ENCODE results near the gene OVOL3. TPM values are rescaled to one million over a fixed set of nuclear protein-coding genes. Genes with fewer than 3 reads are reported as not detected.

The OVOL3 gene
- total and polyA plus RNA-seq, 4 donors = not detected

DNA sequence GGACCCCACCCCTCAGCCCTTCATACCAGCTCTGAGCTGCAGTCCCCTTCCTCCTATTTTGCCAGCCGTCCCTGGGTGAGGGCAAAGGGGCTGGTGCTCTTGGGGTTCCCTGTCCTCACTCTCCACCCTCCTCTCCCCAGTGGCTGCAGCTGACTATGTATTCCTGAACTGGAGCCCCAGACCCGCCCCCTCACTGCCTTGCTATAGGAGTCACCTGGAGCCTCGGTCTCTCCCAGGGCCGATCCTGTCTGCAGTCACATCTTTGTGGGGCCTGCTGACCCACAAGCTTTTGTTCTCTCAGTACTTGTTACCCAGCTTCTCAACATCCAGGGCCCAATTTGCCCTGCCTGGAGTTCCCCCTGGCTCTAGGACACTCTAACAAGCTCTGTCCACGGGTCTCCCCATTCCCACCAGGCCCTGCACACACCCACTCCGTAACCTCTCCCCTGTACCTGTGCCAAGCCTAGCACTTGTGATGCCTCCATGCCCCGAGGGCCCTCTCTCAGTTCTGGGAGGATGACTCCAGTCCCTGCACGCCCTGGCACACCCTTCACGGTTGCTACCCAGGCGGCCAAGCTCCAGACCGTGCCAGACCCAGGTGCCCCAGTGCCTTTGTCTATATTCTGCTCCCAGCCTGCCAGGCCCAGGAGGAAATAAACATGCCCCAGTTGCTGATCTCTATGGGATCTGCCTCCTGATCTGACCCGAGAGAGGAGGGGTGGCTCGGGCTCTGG lies 38.9 kb downstream of the OVOL3 start:
- Histone ChIP-seq H3K9me3 (ENCODE audit: control insufficient read depth in 4 of 4, low read length in 3 of 4) (no peaks in the 10 kb centered on the region), H3K27ac (ENCODE audit: low read depth in 1 of 2, low read length in 2 of 2) (no peak overlapping the region), H3K36me3 (ENCODE audit: control insufficient read depth in 4 of 4, insufficient read depth in 3 of 4, low read depth in 1 of 4, low read length in 3 of 4) (peaks cover 28 to 55% (median 39%) of the 10 kb centered on the region in 4 donors), H3K4me1 (ENCODE audit: control insufficient read depth in 4 of 4, insufficient read depth in 4 of 4, low read length in 3 of 4) (no peaks in the 10 kb centered on the region), H3K27me3 (ENCODE audit: control insufficient read depth in 4 of 4, insufficient read depth in 4 of 4, low read length in 3 of 4) (no peaks in the 10 kb centered on the region), H3K9ac (ENCODE audit: low read depth in 1 of 2, low read length in 2 of 2) (no peak overlapping the region), H3K4me3 (ENCODE audit: low read depth in 1 of 3, low read length in 3 of 3) (no peak overlapping the region)
- WGBS = 93% methylated on average over 13 of the region's 13 CpGs
- DNase-seq (ENCODE audit: low spot score) = no peak
- no peak for TF ChIP-seq ZBTB33 (IDR thresholded peaks at IDR 0.05)
- TF ChIP-seq, protein P1, sequence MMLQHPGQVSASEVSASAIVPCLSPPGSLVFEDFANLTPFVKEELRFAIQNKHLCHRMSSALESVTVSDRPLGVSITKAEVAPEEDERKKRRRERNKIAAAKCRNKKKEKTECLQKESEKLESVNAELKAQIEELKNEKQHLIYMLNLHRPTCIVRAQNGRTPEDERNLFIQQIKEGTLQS (IDR thresholded peaks at IDR 0.05) = no peak
- TF ChIP-seq FOXA2 (IDR thresholded peaks at IDR 0.05) = no peak
- no peak for TF ChIP-seq SP1 (IDR thresholded peaks at IDR 0.05)
- TF ChIP-seq HNF4G (IDR thresholded peaks at IDR 0.05) = no peak
- TF ChIP-seq EGR1 (IDR thresholded peaks at IDR 0.05; ENCODE audit: low read depth in 2 of 2) = no peak

GRCh38 chr19:36150586-36150985 lies 39.6 kb downstream of the OVOL3 start:
- 82% methylated on average over 5 of the region's 5 CpGs for WGBS
- H3K9me3 ChIP-seq (ENCODE audit: control insufficient read depth in 4 of 4, low read length in 3 of 4) = no peaks in the 10 kb centered on the region
- TF ChIP-seq HNF4G (IDR thresholded peaks at IDR 0.05) (no peak), EGR1 (IDR thresholded peaks at IDR 0.05; ENCODE audit: low read depth in 2 of 2) (no peak), RXRA (IDR thresholded peaks at IDR 0.05) (no peak), SP1 (IDR thresholded peaks at IDR 0.05) (no peak), HNF4A (conservative IDR thresholded peaks at IDR 0.05) (no peak), CTCF (IDR thresholded peaks at IDR 0.05; ENCODE audit: low read depth, low read length, missing input control) (no peak), FOXA1 (IDR thresholded peaks at IDR 0.05) (no peak), ZBTB33 (IDR thresholded peaks at IDR 0.05) (no peak), YY1 (IDR thresholded peaks at IDR 0.05) (no peak), RAD21 (IDR thresholded peaks at IDR 0.05) (no peak), TAF1 (conservative IDR thresholded peaks at IDR 0.05) (no peak), GABPA (IDR thresholded peaks at IDR 0.05 in 1 of 2, conservative IDR thresholded peaks at IDR 0.05 in 1 of 2) (no peak), NR2F2 (IDR thresholded peaks at IDR 0.05) (no peak), FOXA2 (IDR thresholded peaks at IDR 0.05) (no peak), JUND (IDR thresholded peaks at IDR 0.05) (no peak)
- TF ChIP-seq, protein P2, sequence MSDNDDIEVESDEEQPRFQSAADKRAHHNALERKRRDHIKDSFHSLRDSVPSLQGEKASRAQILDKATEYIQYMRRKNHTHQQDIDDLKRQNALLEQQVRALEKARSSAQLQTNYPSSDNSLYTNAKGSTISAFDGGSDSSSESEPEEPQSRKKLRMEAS (IDR thresholded peaks at IDR 0.05) = no peak
- TF ChIP-seq, protein P3, sequence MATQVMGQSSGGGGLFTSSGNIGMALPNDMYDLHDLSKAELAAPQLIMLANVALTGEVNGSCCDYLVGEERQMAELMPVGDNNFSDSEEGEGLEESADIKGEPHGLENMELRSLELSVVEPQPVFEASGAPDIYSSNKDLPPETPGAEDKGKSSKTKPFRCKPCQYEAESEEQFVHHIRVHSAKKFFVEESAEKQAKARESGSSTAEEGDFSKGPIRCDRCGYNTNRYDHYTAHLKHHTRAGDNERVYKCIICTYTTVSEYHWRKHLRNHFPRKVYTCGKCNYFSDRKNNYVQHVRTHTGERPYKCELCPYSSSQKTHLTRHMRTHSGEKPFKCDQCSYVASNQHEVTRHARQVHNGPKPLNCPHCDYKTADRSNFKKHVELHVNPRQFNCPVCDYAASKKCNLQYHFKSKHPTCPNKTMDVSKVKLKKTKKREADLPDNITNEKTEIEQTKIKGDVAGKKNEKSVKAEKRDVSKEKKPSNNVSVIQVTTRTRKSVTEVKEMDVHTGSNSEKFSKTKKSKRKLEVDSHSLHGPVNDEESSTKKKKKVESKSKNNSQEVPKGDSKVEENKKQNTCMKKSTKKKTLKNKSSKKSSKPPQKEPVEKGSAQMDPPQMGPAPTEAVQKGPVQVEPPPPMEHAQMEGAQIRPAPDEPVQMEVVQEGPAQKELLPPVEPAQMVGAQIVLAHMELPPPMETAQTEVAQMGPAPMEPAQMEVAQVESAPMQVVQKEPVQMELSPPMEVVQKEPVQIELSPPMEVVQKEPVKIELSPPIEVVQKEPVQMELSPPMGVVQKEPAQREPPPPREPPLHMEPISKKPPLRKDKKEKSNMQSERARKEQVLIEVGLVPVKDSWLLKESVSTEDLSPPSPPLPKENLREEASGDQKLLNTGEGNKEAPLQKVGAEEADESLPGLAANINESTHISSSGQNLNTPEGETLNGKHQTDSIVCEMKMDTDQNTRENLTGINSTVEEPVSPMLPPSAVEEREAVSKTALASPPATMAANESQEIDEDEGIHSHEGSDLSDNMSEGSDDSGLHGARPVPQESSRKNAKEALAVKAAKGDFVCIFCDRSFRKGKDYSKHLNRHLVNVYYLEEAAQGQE (IDR thresholded peaks at IDR 0.05) = no peak
- TF ChIP-seq, protein P1 (IDR thresholded peaks at IDR 0.05) = no peak
- H3K4me3 ChIP-seq (ENCODE audit: low read depth in 1 of 3, low read length in 3 of 3) = no peak overlapping the region
- peaks cover 27 to 49% (median 34%) of the 10 kb centered on the region in 4 donors for H3K36me3 ChIP-seq (ENCODE audit: control insufficient read depth in 4 of 4, insufficient read depth in 3 of 4, low read depth in 1 of 4, low read length in 3 of 4)
- H3K4me1 ChIP-seq (ENCODE audit: control insufficient read depth in 4 of 4, insufficient read depth in 4 of 4, low read length in 3 of 4) = no peaks in the 10 kb centered on the region
- no peak overlapping the region for H3K27ac ChIP-seq (ENCODE audit: low read depth in 1 of 2, low read length in 2 of 2)
- no peaks in the 10 kb centered on the region for H3K27me3 ChIP-seq (ENCODE audit: control insufficient read depth in 4 of 4, insufficient read depth in 4 of 4, low read length in 3 of 4)
- no peak overlapping the region for H3K9ac ChIP-seq (ENCODE audit: low read depth in 1 of 2, low read length in 2 of 2)
- no peak for DNase-seq (ENCODE audit: low spot score)
